ENCODE measurements around the gene DCUN1D5.

The DCUN1D5 gene

GRCh38 chr11:103078710-103079109, 13.2 kb downstream of the DCUN1D5 start:
- no peak for DNase-seq (ENCODE audit: extremely low read depth, low read depth)
- no peak for TF ChIP-seq CTCF (IDR thresholded peaks at IDR 0.05; ENCODE audit: low read depth, low read length)

GRCh38 chr11:103077554-103077953, 14.4 kb downstream of the DCUN1D5 start:
- DNase-seq (ENCODE audit: extremely low read depth, low read depth), result no peak
- TF ChIP-seq CTCF (IDR thresholded peaks at IDR 0.05; ENCODE audit: low read depth, low read length), result no peak

- no peak for DNase-seq (ENCODE audit: extremely low read depth, low read depth)
- TF ChIP-seq CTCF (IDR thresholded peaks at IDR 0.05; ENCODE audit: low read depth, low read length), result no peak
These were observed 15.6 kb downstream of the DCUN1D5 start for GRCh38 chr11:103076361-103076760.

- TF ChIP-seq CTCF (IDR thresholded peaks at IDR 0.05; ENCODE audit: low read depth, low read length), result no peak
- no peak for DNase-seq (ENCODE audit: extremely low read depth, low read depth)
These were observed 21.0 kb downstream of the DCUN1D5 start for GRCh38 chr11:103071008-103071407.

GRCh38 chr11:103070142-103070541, 21.8 kb downstream of the DCUN1D5 start:
- TF ChIP-seq CTCF (IDR thresholded peaks at IDR 0.05; ENCODE audit: low read depth, low read length), result no peak
- no peak for DNase-seq (ENCODE audit: extremely low read depth, low read depth)

- DNase-seq (ENCODE audit: extremely low read depth, low read depth), result no peak
- no peak for TF ChIP-seq CTCF (IDR thresholded peaks at IDR 0.05; ENCODE audit: low read depth, low read length)
These were observed 22.6 kb downstream of the DCUN1D5 start for GRCh38 chr11:103069367-103069766.

GRCh38 chr11:103067118-103067517, 24.8 kb downstream of the DCUN1D5 start:
- TF ChIP-seq CTCF (IDR thresholded peaks at IDR 0.05; ENCODE audit: low read depth, low read length), result no peak
- DNase-seq (ENCODE audit: extremely low read depth, low read depth), result no peak
